Activated T-helper 2 cell treated with anti-CD3 and anti-CD28 coated beads, Interferon-gamma antibody, Interleukin-2, Interleukin-4, amounts not matched to agents 10 μg/mL and 5 μg/mL and 100 μg/mL, durations not matched to agents 14 hours and 24 hours and 36 hours (primary cell): Measurements from ENCODE around the gene GGACT. TPM values are rescaled to one million over a fixed set of nuclear protein-coding genes. Genes with fewer than 3 reads are reported as not detected.

ENCODE experiments used
- DNase-seq: peaks from one replicate; pipeline ENCODE4 v3.0.0; 2021; ENCODE audit warnings: low spot score
- H3K27ac Mint-ChIP-seq: one replicate; pipeline ENCODE4 v1.8.0; 2021; ENCODE audit warnings: mixed read lengths
- H3K27me3 Mint-ChIP-seq: one replicate; pipeline ENCODE4 v1.8.0; 2021; ENCODE audit warnings: low read depth, mixed read lengths
- H3K36me3 Mint-ChIP-seq: one replicate; pipeline ENCODE4 v1.8.0; 2021; ENCODE audit warnings: low read depth, mixed read lengths
- H3K4me1 Mint-ChIP-seq: one replicate; pipeline ENCODE4 v1.8.0; 2021; ENCODE audit warnings: low read depth, mixed read lengths
- H3K4me3 Mint-ChIP-seq: one replicate; pipeline ENCODE4 v1.8.0; 2021; ENCODE audit warnings: low read depth, mild to moderate bottlenecking, moderate library complexity, mixed read lengths
- H3K9me3 Mint-ChIP-seq: one replicate; pipeline ENCODE4 v1.8.0; 2021; ENCODE audit warnings: mixed read lengths
- intact Hi-C: fragments of 100-400 bp; cut with micrococcal nuclease; formaldehyde crosslinking; loops from one replicate; pipeline ENCODE4 v1.15.1; 2023
- total RNA-seq: library from RNA; stranded (reverse); gene quantifications from 2 replicates; pipeline ENCODE4 v1.2.3, GENCODE V29; 2022

The GGACT gene
- total RNA-seq, 1 donor from 2014 or later, result 5.5 TPM

- H3K27ac Mint-ChIP-seq, result no peak overlapping the region
- H3K9me3 Mint-ChIP-seq, result no peaks in the 10 kb centered on the region
- no peak overlapping the region for H3K4me3 Mint-ChIP-seq
- H3K36me3 Mint-ChIP-seq, result no peaks in the 10 kb centered on the region
- DNase-seq, result no peak
- H3K27me3 Mint-ChIP-seq, result peaks cover 4% of the 10 kb centered on the region
- intact Hi-C loops, result no loop called here
- H3K4me1 Mint-ChIP-seq, result peaks cover 13% of the 10 kb centered on the region
Observed at GRCh38 chr13:100520936-100521850, 67.4 kb downstream of the GGACT start.

GRCh38 chr13:100519626-100520025 is 69.0 kb downstream of the GGACT start:
- intact Hi-C loops, result no loop called here
- no peaks in the 10 kb centered on the region for H3K36me3 Mint-ChIP-seq
- H3K4me3 Mint-ChIP-seq, result no peak overlapping the region
- no peaks in the 10 kb centered on the region for H3K9me3 Mint-ChIP-seq
- H3K27ac Mint-ChIP-seq, result no peak overlapping the region
- peaks cover 8% of the 10 kb centered on the region for H3K27me3 Mint-ChIP-seq
- DNase-seq, result no peak
- peaks cover 15% of the 10 kb centered on the region for H3K4me1 Mint-ChIP-seq

GRCh38 chr13:100518394-100519062 is 70.1 kb downstream of the GGACT start:
- Mint-ChIP-seq H3K27me3 (peaks cover 13% of the 10 kb centered on the region), H3K36me3 (no peaks in the 10 kb centered on the region), H3K4me1 (peaks cover 17% of the 10 kb centered on the region), H3K9me3 (no peaks in the 10 kb centered on the region), H3K4me3 (no peak overlapping the region), H3K27ac (no peak overlapping the region)
- intact Hi-C loops, result no loop called here
- DNase-seq, result no peak

GRCh38 chr13:100517728-100518127 is 70.9 kb downstream of the GGACT start:
- Mint-ChIP-seq H3K27ac (no peak overlapping the region), H3K4me3 (no peak overlapping the region), H3K27me3 (peaks cover 20% of the 10 kb centered on the region), H3K9me3 (no peaks in the 10 kb centered on the region), H3K4me1 (peaks cover 17% of the 10 kb centered on the region), H3K36me3 (no peaks in the 10 kb centered on the region)
- DNase-seq, result no peak
- intact Hi-C loops, result no loop called here

- peaks cover 22% of the 10 kb centered on the region for H3K27me3 Mint-ChIP-seq
- H3K36me3 Mint-ChIP-seq, result no peaks in the 10 kb centered on the region
- intact Hi-C loops, result no loop called here
- H3K4me3 Mint-ChIP-seq, result no peak overlapping the region
- no peaks in the 10 kb centered on the region for H3K9me3 Mint-ChIP-seq
- H3K27ac Mint-ChIP-seq, result no peak overlapping the region
- peaks cover 17% of the 10 kb centered on the region for H3K4me1 Mint-ChIP-seq
- no peak for DNase-seq
Observed at GRCh38 chr13:100517135-100517534, 71.5 kb downstream of the GGACT start.

- Mint-ChIP-seq H3K27ac (no peak overlapping the region), H3K36me3 (no peaks in the 10 kb centered on the region), H3K4me3 (no peak overlapping the region), H3K4me1 (peaks cover 19% of the 10 kb centered on the region), H3K9me3 (no peaks in the 10 kb centered on the region), H3K27me3 (peaks cover 32% of the 10 kb centered on the region)
- DNase-seq, result no peak
- intact Hi-C loops, result loop anchor here (2.0 kb wide), 2 partner anchors 599 to 859 kb away; no protein-coding TSS in a partner anchor
Observed at GRCh38 chr13:100515410-100515800, 73.2 kb downstream of the GGACT start.

- no peak overlapping the region for H3K4me3 Mint-ChIP-seq
- DNase-seq, result peak; percentile 51
- peaks cover 35% of the 10 kb centered on the region for H3K27me3 Mint-ChIP-seq
- H3K9me3 Mint-ChIP-seq, result no peaks in the 10 kb centered on the region
- H3K4me1 Mint-ChIP-seq, result peaks cover 19% of the 10 kb centered on the region
- no peak overlapping the region for H3K27ac Mint-ChIP-seq
- no peaks in the 10 kb centered on the region for H3K36me3 Mint-ChIP-seq
- intact Hi-C loops, result loop anchor here (2.0 to 5.0 kb wide), 4 partner anchors 278 to 858 kb away; no protein-coding TSS in a partner anchor
Observed at GRCh38 chr13:100514788-100515409, 73.7 kb downstream of the GGACT start.

GRCh38 chr13:100513987-100514670 is 74.5 kb downstream of the GGACT start:
- no peak for DNase-seq
- H3K4me1 Mint-ChIP-seq, result peaks cover 19% of the 10 kb centered on the region
- intact Hi-C loops, result loop anchor here (2.0 to 5.0 kb wide), 4 partner anchors 277 to 857 kb away; no protein-coding TSS in a partner anchor
- H3K27ac Mint-ChIP-seq, result no peak overlapping the region
- H3K27me3 Mint-ChIP-seq, result peaks cover 40% of the 10 kb centered on the region
- H3K4me3 Mint-ChIP-seq, result no peak overlapping the region
- H3K9me3 Mint-ChIP-seq, result no peaks in the 10 kb centered on the region
- H3K36me3 Mint-ChIP-seq, result no peaks in the 10 kb centered on the region

- Mint-ChIP-seq H3K36me3 (no peaks in the 10 kb centered on the region), H3K27ac (no peak overlapping the region), H3K9me3 (no peaks in the 10 kb centered on the region), H3K4me3 (no peak overlapping the region), H3K4me1 (peaks cover 17% of the 10 kb centered on the region), H3K27me3 (peaks cover 49% of the 10 kb centered on the region)
- intact Hi-C loops, result loop anchor here (5.0 kb wide), 2 partner anchors 276 to 516 kb away; no protein-coding TSS in a partner anchor
- DNase-seq, result no peak
Observed at GRCh38 chr13:100513171-100513570, 75.4 kb downstream of the GGACT start.

- Mint-ChIP-seq H3K9me3 (no peaks in the 10 kb centered on the region), H3K27me3 (peaks cover 49% of the 10 kb centered on the region), H3K4me3 (no peak overlapping the region), H3K4me1 (peaks cover 11% of the 10 kb centered on the region), H3K27ac (no peak overlapping the region), H3K36me3 (no peaks in the 10 kb centered on the region)
- DNase-seq, result no peak
- intact Hi-C loops, result loop anchor here (5.0 kb wide), 2 partner anchors 275 to 515 kb away; no protein-coding TSS in a partner anchor
Observed at GRCh38 chr13:100512422-100512821, 76.2 kb downstream of the GGACT start.

GRCh38 chr13:100511466-100511865 is 77.1 kb downstream of the GGACT start:
- Mint-ChIP-seq H3K9me3 (no peaks in the 10 kb centered on the region), H3K27me3 (peaks cover 49% of the 10 kb centered on the region), H3K36me3 (no peaks in the 10 kb centered on the region), H3K4me3 (no peak overlapping the region), H3K4me1 (peaks cover 18% of the 10 kb centered on the region), H3K27ac (no peak overlapping the region)
- no peak for DNase-seq
- intact Hi-C loops, result loop anchor here (5.0 kb wide), 2 partner anchors 274 to 514 kb away; no protein-coding TSS in a partner anchor
